Suprapubic skin (tissue), 4 donors: ENCODE data around the gene CNGB1. TPM values are rescaled to one million over a fixed set of nuclear protein-coding genes. Genes with fewer than 3 reads are reported as not detected.
"Not testable (repeated sequence)": the region's sequence is repeated elsewhere in the genome, so short reads cannot be mapped to it uniquely, and the experiment has no call there.

Experiments
- DNase-seq, 2 donors: peaks; one replicate each; pipeline ENCODE4 v3.0.0-alpha.2; 2019; ENCODE audit warnings: low spot score in 2 of 2
- H3K27ac ChIP-seq: fragments of 200-600 bp; sonication (generic); one replicate; pipeline ENCODE4 v1.5.1; 2019
- H3K27me3 ChIP-seq: fragments of 200-600 bp; sonication (generic); one replicate; pipeline ENCODE4 v1.5.1; 2019
- H3K36me3 ChIP-seq: fragments of 200-600 bp; sonication (generic); one replicate; pipeline ENCODE4 v1.5.1; 2019
- H3K4me1 ChIP-seq: fragments of 200-600 bp; sonication (generic); one replicate; pipeline ENCODE4 v1.5.1; 2019
- H3K4me3 ChIP-seq: fragments of 200-600 bp; sonication (generic); one replicate; pipeline ENCODE4 v1.5.1; 2019; ENCODE audit warnings: mild to moderate bottlenecking
- H3K9me3 ChIP-seq: fragments of 200-600 bp; sonication (generic); one replicate; pipeline ENCODE4 v1.5.1; 2019
- EP300 ChIP-seq: sonication (generic); formaldehyde crosslinking; IDR thresholded peaks from one replicate; pipeline ENCODE4 v1.6.1; 2017; ENCODE audit warnings: antibody characterized with exemption
- POLR2A ChIP-seq, 2 donors: fragments of 450-650 bp; IDR thresholded peaks; one replicate each; pipeline ENCODE4 v1.6.1; 2017; ENCODE audit warnings: antibody characterized with exemption in 2 of 2, mild to moderate bottlenecking in 2 of 2, moderate library complexity in 2 of 2
- POLR2AphosphoS5 ChIP-seq, 3 donors: sonication (generic); formaldehyde crosslinking; IDR thresholded peaks; one replicate each; pipeline ENCODE4 v1.6.1; 2017; ENCODE audit warnings: antibody characterized with exemption in 3 of 3
- whole genome bisulfite sequencing: methylation state at CpG from one replicate; pipeline ENCODE4 v1.1.5; 2018; 5-methylcytosine and 5-hydroxymethylcytosine counted together
- total RNA-seq, 4 donors: library from RNA; depleted of rRNA; stranded (reverse); fragments of >200 nt; gene quantifications; one replicate each; pipeline ENCODE4 v1.1.0, GENCODE V29; 2016
- TF ChIP-seq, protein P1 (sequence below), 2 donors: fragments of 200-600 bp in 1 of 2; fragments of 450-650 bp in 1 of 2; sonication (generic) in 1 of 2; IDR thresholded peaks; one replicate each; pipeline ENCODE4 v1.5.1; 2016 to 2019; ENCODE audit warnings: antibody characterized with exemption in 2 of 2, mild to moderate bottlenecking in 1 of 2, moderate library complexity in 1 of 2

Gene CNGB1
- total RNA-seq, 4 donors from 2014 or later = 0.08 TPM; not detected in 3

DNA sequence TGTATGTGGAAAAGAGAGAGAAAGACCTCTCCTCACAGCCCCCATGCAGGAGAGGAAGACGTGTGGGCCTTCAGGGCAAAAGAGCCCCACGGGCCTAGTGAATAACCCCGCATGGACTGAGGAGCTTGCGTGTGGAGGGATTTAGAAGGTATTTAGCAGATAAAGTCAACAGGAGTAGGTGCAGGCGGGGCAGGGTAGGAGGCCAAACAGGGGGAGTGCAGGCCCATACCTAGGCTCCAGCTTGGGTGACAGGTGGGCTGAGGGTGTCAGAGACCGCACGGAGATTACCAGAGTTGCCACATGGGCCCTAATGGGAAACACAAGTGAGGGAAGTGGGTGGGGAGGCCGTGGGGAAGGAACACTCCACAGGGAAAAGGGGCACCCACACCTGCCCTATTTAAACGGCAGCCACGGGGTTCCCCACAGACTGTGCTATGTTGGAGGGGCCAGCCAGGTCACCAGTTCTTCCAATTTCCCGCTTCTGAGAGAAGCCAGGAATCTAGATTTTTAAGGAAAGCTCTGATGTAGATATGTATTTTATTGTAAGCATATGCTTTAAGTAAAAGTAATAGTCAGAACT, 8.2 kb upstream of the CNGB1 start:
- Histone ChIP-seq H3K27me3 (no peaks in the 10 kb centered on the region), H3K36me3 (no peaks in the 10 kb centered on the region), H3K27ac (no peak overlapping the region), H3K4me3 (no peak overlapping the region), H3K9me3 (no peaks in the 10 kb centered on the region), H3K4me1 (peaks cover 7% of the 10 kb centered on the region)
- no peak for DNase-seq
- TF ChIP-seq, protein P1, sequence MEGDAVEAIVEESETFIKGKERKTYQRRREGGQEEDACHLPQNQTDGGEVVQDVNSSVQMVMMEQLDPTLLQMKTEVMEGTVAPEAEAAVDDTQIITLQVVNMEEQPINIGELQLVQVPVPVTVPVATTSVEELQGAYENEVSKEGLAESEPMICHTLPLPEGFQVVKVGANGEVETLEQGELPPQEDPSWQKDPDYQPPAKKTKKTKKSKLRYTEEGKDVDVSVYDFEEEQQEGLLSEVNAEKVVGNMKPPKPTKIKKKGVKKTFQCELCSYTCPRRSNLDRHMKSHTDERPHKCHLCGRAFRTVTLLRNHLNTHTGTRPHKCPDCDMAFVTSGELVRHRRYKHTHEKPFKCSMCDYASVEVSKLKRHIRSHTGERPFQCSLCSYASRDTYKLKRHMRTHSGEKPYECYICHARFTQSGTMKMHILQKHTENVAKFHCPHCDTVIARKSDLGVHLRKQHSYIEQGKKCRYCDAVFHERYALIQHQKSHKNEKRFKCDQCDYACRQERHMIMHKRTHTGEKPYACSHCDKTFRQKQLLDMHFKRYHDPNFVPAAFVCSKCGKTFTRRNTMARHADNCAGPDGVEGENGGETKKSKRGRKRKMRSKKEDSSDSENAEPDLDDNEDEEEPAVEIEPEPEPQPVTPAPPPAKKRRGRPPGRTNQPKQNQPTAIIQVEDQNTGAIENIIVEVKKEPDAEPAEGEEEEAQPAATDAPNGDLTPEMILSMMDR (IDR thresholded peaks at IDR 0.05) = no peak
- no peak for TF ChIP-seq POLR2A (IDR thresholded peaks at IDR 0.05)
- TF ChIP-seq POLR2AphosphoS5 (IDR thresholded peaks at IDR 0.05) = no peak
- TF ChIP-seq EP300 = no peak
- 79% methylated on average over 11 of the region's 11 CpGs for WGBS

DNA sequence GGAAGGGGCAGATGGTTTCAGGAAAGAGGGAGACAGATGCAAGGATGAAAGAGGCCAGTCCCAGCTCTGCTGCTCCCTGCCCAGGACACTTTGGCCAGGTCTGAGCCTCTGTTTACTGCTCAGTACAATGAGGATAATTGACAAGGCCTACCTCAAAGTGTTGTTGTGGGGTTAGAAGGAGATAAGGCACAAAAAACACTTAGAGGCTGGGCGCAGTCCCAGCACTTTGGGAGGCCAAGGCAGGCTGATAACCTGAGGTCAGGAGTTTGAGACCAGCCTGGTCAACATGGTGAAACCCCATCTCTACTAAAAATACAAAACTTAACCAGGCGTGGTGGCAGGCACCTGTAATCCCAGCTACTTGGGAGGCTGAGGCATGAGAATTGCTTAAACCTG, 7.1 kb upstream of the CNGB1 start:
- H3K27me3 ChIP-seq, H3K27ac ChIP-seq, H3K4me1 ChIP-seq, DNase-seq, H3K4me3 ChIP-seq, H3K9me3 ChIP-seq, H3K36me3 ChIP-seq: not testable (repeated sequence)
- 86% methylated on average over 2 of the region's 2 CpGs for WGBS

DNA sequence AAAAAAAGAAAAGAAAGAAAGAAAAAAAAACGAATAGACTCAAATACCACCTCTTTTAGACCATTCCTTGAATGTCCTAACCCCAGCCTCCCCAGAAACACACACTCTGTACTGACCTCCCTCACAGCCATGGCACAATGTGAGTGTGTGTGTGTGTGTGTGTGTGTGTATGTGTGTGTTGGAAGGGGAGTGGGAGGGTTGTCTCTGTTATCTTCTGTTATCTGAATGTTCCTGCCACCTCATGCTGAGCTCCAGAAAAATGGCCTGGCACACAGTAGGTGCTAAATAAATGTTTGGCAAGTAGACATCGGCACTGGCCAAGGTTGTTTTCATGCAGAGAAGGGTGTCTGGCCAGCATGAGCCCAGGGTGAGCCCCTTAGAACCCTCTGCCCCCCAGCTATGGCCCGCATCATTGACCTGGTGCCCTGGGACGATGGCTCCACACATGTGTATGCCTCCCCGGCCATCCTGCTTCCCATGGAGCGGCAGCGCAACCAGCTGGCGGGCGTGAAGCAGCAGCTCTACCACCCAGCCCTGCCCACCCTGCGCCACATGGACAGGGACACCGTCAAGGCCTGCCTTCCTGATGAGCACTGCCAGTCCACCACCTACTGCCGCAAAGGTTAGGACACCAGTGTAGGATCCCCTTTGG, 6.6 kb upstream of the CNGB1 start:
- TF ChIP-seq, protein P1 (IDR thresholded peaks at IDR 0.05) = no peak
- 84% methylated on average over 3 of the region's 12 CpGs for WGBS
- no peak overlapping the region for H3K27ac ChIP-seq
- no peaks in the 10 kb centered on the region for H3K27me3 ChIP-seq
- no peaks in the 10 kb centered on the region for H3K9me3 ChIP-seq
- peaks cover 7% of the 10 kb centered on the region for H3K4me1 ChIP-seq
- no peaks in the 10 kb centered on the region for H3K36me3 ChIP-seq
- no peak overlapping the region for H3K4me3 ChIP-seq
- no peak for DNase-seq

DNA sequence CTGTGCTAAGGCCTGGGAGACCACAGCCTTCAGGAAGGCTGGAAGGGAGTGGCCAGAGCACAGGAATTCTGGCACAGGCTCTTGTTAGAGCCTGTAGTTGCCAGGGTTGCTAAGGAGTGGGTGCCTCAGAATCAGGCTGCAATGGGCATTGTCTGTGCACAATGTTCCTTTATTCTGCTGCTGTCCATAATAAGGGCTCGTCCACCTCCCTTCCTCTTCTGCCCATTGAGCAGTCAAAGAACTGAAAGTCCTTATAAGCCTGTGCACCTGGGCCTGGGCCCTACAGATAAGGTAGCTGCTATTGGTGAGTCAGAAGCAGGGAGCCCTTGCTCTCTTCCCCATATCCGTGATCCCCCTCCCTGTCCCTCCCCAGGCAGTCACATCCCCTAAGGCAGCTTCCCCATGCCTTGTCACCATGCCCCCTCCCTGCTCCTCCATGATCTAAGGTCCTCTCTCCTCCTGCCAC, 5.4 kb upstream of the CNGB1 start:
- 20% methylated on average over 2 of the region's 2 CpGs for WGBS
- TF ChIP-seq, protein P1 (IDR thresholded peaks at IDR 0.05) = no peak
- Histone ChIP-seq H3K4me1 (peaks cover 7% of the 10 kb centered on the region), H3K9me3 (no peaks in the 10 kb centered on the region), H3K4me3 (no peak overlapping the region), H3K27me3 (peaks cover 4% of the 10 kb centered on the region), H3K36me3 (no peaks in the 10 kb centered on the region), H3K27ac (no peak overlapping the region)
- DNase-seq = no peak

DNA sequence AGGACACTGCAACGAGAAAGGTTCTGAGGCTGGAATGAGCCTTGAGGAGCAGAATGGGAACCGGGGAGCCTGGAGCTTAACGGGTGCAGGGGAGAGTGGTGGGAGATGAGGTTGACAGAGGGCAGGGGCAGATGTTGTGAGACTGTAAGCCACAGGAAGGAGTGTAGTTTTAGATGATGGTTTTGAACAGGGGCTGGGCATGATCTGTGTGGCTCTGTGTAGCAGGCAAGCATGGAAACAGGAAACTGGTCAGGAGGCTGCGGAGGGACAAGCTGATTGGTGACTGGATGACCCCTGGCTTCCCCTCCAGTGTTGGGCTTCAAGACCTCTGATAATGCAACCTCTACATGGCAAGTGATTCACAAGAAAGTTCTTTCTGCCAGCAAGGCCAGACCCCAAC, 1.4 kb upstream of the CNGB1 start:
- WGBS = 80% methylated on average over 4 of the region's 4 CpGs
- H3K4me1 ChIP-seq = peaks cover 7% of the 10 kb centered on the region
- DNase-seq = no peak
- no peak for TF ChIP-seq POLR2A (IDR thresholded peaks at IDR 0.05)
- no peaks in the 10 kb centered on the region for H3K9me3 ChIP-seq
- no peaks in the 10 kb centered on the region for H3K36me3 ChIP-seq
- peaks cover 5% of the 10 kb centered on the region for H3K27me3 ChIP-seq
- H3K4me3 ChIP-seq = no peak overlapping the region
- no peak overlapping the region for H3K27ac ChIP-seq

DNA sequence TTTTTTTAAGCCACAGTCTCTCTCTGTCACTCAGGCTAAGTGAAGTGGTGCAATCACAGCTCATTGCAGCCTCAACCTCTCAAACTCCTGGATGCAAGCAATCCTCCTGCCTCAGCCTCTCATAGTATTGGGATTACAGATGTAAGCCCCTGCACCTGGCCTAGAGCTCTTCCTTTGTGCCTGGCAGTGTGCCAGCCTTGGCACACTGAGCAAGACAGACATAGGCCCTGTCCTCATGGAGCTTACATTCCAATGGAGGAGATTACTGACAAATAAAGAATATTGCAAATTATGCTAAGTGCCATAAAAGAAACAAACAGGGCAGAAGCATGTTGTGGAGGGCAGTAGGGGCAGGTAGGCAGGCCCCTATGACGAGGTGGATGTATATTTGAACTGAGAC, 920 bp upstream of the CNGB1 start:
- no peak for TF ChIP-seq POLR2A (IDR thresholded peaks at IDR 0.05)
- TF ChIP-seq EP300 = no peak
- TF ChIP-seq POLR2AphosphoS5 (IDR thresholded peaks at IDR 0.05) = no peak
- TF ChIP-seq, protein P1 (IDR thresholded peaks at IDR 0.05) = no peak
- no peak overlapping the region for H3K27ac ChIP-seq
- H3K27me3 ChIP-seq = peaks cover 5% of the 10 kb centered on the region
- peaks cover 7% of the 10 kb centered on the region for H3K4me1 ChIP-seq
- H3K36me3 ChIP-seq = no peaks in the 10 kb centered on the region
- DNase-seq = no peak
- no peaks in the 10 kb centered on the region for H3K9me3 ChIP-seq
- 91% methylated on average over 1 of the region's 1 CpG for WGBS
- no peak overlapping the region for H3K4me3 ChIP-seq
